SK-N-SH treated with all-trans-retinoic acid at 6 μM for 48 hours (cell line): ENCODE data around the gene NUP210.
"Not testable (repeated sequence)": the region's sequence is repeated elsewhere in the genome, so short reads cannot be mapped to it uniquely, and the experiment has no call there.

Experiments used
- ATAC-seq: fragments of 200-7000 bp; cut with Tn5 transposase; 3 replicates; pipeline ENCODE4 v1.9.1; 2020; ENCODE audit warnings: mild to moderate bottlenecking, moderate library complexity
- ARNTL ChIP-seq: fragments of 450-650 bp; formaldehyde crosslinking; IDR thresholded peaks from 2 replicates; pipeline ENCODE4 v1.5.0; 2020; ENCODE audit warnings: low read depth, mild to moderate bottlenecking, moderate library complexity, borderline replicate concordance
- BACH2 ChIP-seq: fragments of 250-450 bp; sonication (Bioruptor Pico); IDR thresholded peaks from 2 replicates; pipeline ENCODE4 v1.9.0; 2021; ENCODE audit warnings: mild to moderate bottlenecking, borderline replicate concordance
- CSDC2 ChIP-seq: fragments of 250-450 bp; sonication (Bioruptor Pico); IDR thresholded peaks from 2 replicates; pipeline ENCODE4 v1.5.0; 2020; ENCODE audit warnings: mild to moderate bottlenecking, moderate library complexity
- ESRRG ChIP-seq: fragments of 250-450 bp; sonication (Bioruptor Pico); IDR thresholded peaks from 2 replicates; pipeline ENCODE4 v1.6.1; 2021; ENCODE audit warnings: mild to moderate bottlenecking
- GLIS3 ChIP-seq: fragments of 250-450 bp; sonication (Bioruptor Pico); IDR thresholded peaks from 2 replicates; pipeline ENCODE4 v1.5.0; 2020; ENCODE audit warnings: mild to moderate bottlenecking, moderate library complexity
- ISL1 ChIP-seq: fragments of 250-450 bp; sonication (Bioruptor Pico); IDR thresholded peaks from 2 replicates; pipeline ENCODE4 v2.1.2; 2022; ENCODE audit warnings: mild to moderate bottlenecking, moderate library complexity
- OSR1 ChIP-seq: fragments of 250-450 bp; sonication (Bioruptor Pico); IDR thresholded peaks from 2 replicates; pipeline ENCODE4 v1.8.0; 2022; ENCODE audit warnings: moderate library complexity, mild to moderate bottlenecking, inconsistent platforms
- PPARA ChIP-seq: fragments of 250-450 bp; sonication (Bioruptor Pico); IDR thresholded peaks from 2 replicates; pipeline ENCODE4 v1.5.0; 2020; ENCODE audit warnings: mild to moderate bottlenecking, borderline replicate concordance
- RARB ChIP-seq: fragments of 250-450 bp; sonication (Bioruptor Pico); IDR thresholded peaks from 2 replicates; pipeline ENCODE4 v1.8.0; 2021; ENCODE audit warnings: mild to moderate bottlenecking, moderate library complexity
- SNAI2 ChIP-seq: fragments of 250-450 bp; sonication (Bioruptor Pico); IDR thresholded peaks from 2 replicates; pipeline ENCODE4 v1.5.0; 2020; ENCODE audit warnings: mild to moderate bottlenecking, moderate library complexity
- TCF4 ChIP-seq: fragments of 250-450 bp; sonication (Bioruptor Pico); IDR thresholded peaks from 2 replicates; pipeline ENCODE4 v1.8.0; 2021; ENCODE audit warnings: mild to moderate bottlenecking, moderate library complexity, borderline replicate concordance
- TOX ChIP-seq: fragments of 250-450 bp; sonication (Bioruptor Pico); IDR thresholded peaks from 2 replicates; pipeline ENCODE4 v1.8.0; 2021; ENCODE audit warnings: mild to moderate bottlenecking, moderate library complexity, borderline replicate concordance
- TSHZ2 ChIP-seq: fragments of 250-450 bp; sonication (Bioruptor Pico); IDR thresholded peaks from 2 replicates; pipeline ENCODE4 v1.5.0; 2020; ENCODE audit warnings: mild to moderate bottlenecking, moderate library complexity
- ZC3H10 ChIP-seq: fragments of 250-450 bp; sonication (Bioruptor Pico); IDR thresholded peaks from 2 replicates; pipeline ENCODE4 v1.5.1; 2021; ENCODE audit warnings: mild to moderate bottlenecking, moderate library complexity
- ZFP3 ChIP-seq: fragments of 250-450 bp; sonication (Bioruptor Pico); IDR thresholded peaks from 2 replicates; pipeline ENCODE4 v1.5.0; 2020; ENCODE audit warnings: mild to moderate bottlenecking, moderate library complexity
- ZFP30 ChIP-seq: fragments of 450-650 bp; formaldehyde crosslinking; IDR thresholded peaks from 2 replicates; pipeline ENCODE4 v1.5.0; 2022; ENCODE audit warnings: mild to moderate bottlenecking, moderate library complexity
- ZNF565 ChIP-seq: fragments of 450-650 bp; formaldehyde crosslinking; conservative IDR thresholded peaks from 2 replicates; pipeline ENCODE4 v1.5.0; 2020; ENCODE audit warnings: low read depth, mild to moderate bottlenecking, moderate library complexity
- ZNF70 ChIP-seq: fragments of 450-650 bp; formaldehyde crosslinking; IDR thresholded peaks from 2 replicates; pipeline ENCODE4 v1.5.0; 2020; ENCODE audit warnings: mild to moderate bottlenecking, moderate library complexity
- ZNF8 ChIP-seq: fragments of 450-650 bp; formaldehyde crosslinking; IDR thresholded peaks from 2 replicates; pipeline ENCODE4 v1.5.0; 2020; ENCODE audit warnings: mild to moderate bottlenecking, moderate library complexity
- TF ChIP-seq, protein P1 (sequence below): fragments of 250-450 bp; sonication (Bioruptor Pico); IDR thresholded peaks from 2 replicates; pipeline ENCODE4 v1.8.0; 2020; ENCODE audit warnings: mild to moderate bottlenecking, moderate library complexity, borderline replicate concordance
- TF ChIP-seq, protein P2 (sequence below): fragments of 250-450 bp; sonication (Bioruptor Pico); IDR thresholded peaks from 2 replicates; pipeline ENCODE4 v1.8.0; 2021; ENCODE audit warnings: low read depth, mild to moderate bottlenecking, moderate library complexity, borderline replicate concordance
- TF ChIP-seq, protein P3 (sequence below): fragments of 250-450 bp; sonication (Bioruptor Pico); IDR thresholded peaks from 2 replicates; pipeline ENCODE4 v1.5.1; 2021; ENCODE audit warnings: mild to moderate bottlenecking, moderate library complexity

The NUP210 gene

DNA sequence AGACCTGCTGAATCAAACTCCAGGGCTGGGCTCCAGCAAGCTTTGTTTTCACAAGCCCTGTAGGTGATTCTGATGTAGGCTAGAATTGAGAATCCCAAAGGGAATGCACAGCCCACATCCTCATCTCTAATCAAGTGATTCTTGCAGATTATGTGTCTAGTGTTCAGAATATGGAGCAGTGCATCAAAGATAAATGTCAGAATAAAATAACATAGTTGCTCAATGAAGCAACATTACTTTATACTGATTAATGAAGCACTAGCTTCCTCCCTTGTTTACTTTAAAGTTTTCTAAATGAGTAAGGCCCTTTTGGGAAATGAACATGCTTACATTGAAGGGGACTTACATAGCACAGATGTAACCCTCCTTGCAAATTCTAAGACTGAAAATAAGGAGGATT, 39.2 kb downstream of the NUP210 start (continued):
- TF ChIP-seq, protein P1, sequence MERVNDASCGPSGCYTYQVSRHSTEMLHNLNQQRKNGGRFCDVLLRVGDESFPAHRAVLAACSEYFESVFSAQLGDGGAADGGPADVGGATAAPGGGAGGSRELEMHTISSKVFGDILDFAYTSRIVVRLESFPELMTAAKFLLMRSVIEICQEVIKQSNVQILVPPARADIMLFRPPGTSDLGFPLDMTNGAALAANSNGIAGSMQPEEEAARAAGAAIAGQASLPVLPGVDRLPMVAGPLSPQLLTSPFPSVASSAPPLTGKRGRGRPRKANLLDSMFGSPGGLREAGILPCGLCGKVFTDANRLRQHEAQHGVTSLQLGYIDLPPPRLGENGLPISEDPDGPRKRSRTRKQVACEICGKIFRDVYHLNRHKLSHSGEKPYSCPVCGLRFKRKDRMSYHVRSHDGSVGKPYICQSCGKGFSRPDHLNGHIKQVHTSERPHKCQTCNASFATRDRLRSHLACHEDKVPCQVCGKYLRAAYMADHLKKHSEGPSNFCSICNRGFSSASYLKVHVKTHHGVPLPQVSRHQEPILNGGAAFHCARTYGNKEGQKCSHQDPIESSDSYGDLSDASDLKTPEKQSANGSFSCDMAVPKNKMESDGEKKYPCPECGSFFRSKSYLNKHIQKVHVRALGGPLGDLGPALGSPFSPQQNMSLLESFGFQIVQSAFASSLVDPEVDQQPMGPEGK: no peak

DNA sequence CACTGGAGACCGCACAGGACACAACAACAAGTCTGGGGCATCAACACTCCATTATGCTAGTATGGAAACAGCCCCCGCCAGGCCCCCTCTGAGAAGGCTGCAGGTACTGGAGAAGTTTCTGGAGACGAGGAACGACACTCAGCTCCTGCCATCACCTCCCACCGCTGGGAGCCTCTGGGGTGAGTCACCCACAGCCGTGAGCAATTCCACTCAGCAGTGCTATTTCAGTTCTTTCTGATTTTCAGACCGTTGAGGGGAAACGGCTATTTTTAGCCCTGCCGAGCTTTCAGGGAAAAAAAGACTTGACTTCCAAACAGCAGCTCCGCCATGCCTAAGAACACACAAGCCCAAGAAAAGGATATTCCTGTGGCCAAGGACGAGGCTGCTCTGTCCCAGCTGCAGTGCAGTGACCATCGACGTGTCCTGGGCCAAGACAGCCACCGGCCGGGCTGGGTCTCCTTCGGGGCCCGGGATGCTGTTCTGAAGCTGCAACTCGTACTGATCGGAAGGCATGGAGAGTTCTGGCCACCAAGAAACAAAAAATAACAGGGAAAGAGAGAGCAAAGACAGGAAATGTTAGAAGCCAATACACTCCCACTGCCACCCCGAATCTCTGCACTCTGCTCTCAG, 40.8 kb downstream of the NUP210 start:
- peak; percentile 92 for ATAC-seq
- TF ChIP-seq ZNF565 (CRISPR knock-in tag): no peak
- TF ChIP-seq TCF4 (CRISPR knock-in tag): no peak
- no peak for TF ChIP-seq ZNF70 (CRISPR knock-in tag)
- TF ChIP-seq ZC3H10 (CRISPR knock-in tag): no peak
- no peak for TF ChIP-seq PPARA (CRISPR knock-in tag)
- no peak for TF ChIP-seq ISL1 (CRISPR knock-in tag)
- TF ChIP-seq TOX (CRISPR knock-in tag): no peak
- TF ChIP-seq ZNF8: no peak
- no peak for TF ChIP-seq ZFP3 (CRISPR knock-in tag)
- TF ChIP-seq, protein P2, sequence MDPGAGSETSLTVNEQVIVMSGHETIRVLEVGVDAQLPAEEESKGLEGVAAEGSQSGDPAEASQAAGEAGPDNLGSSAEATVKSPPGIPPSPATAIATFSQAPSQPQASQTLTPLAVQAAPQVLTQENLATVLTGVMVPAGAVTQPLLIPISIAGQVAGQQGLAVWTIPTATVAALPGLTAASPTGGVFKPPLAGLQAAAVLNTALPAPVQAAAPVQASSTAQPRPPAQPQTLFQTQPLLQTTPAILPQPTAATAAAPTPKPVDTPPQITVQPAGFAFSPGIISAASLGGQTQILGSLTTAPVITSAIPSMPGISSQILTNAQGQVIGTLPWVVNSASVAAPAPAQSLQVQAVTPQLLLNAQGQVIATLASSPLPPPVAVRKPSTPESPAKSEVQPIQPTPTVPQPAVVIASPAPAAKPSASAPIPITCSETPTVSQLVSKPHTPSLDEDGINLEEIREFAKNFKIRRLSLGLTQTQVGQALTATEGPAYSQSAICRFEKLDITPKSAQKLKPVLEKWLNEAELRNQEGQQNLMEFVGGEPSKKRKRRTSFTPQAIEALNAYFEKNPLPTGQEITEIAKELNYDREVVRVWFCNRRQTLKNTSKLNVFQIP: no peak
- no peak for TF ChIP-seq CSDC2 (CRISPR knock-in tag)
- TF ChIP-seq TSHZ2 (CRISPR knock-in tag): no peak
- no peak for TF ChIP-seq SNAI2 (CRISPR knock-in tag)
- no peak for TF ChIP-seq BACH2 (CRISPR knock-in tag)
- TF ChIP-seq ZFP30 (CRISPR knock-in tag): no peak
- no peak for TF ChIP-seq ARNTL
- no peak for TF ChIP-seq ESRRG
- no peak for TF ChIP-seq RARB
- TF ChIP-seq, protein P3, sequence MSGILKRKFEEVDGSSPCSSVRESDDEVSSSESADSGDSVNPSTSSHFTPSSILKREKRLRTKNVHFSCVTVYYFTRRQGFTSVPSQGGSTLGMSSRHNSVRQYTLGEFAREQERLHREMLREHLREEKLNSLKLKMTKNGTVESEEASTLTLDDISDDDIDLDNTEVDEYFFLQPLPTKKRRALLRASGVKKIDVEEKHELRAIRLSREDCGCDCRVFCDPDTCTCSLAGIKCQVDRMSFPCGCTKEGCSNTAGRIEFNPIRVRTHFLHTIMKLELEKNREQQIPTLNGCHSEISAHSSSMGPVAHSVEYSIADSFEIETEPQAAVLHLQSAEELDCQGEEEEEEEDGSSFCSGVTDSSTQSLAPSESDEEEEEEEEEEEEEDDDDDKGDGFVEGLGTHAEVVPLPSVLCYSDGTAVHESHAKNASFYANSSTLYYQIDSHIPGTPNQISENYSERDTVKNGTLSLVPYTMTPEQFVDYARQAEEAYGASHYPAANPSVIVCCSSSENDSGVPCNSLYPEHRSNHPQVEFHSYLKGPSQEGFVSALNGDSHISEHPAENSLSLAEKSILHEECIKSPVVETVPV (CRISPR knock-in tag): no peak

- no peak for TF ChIP-seq ZNF565 (CRISPR knock-in tag)
- TF ChIP-seq, protein P2: no peak
- TF ChIP-seq, protein P3 (CRISPR knock-in tag): no peak
- no peak for TF ChIP-seq ZNF70 (CRISPR knock-in tag)
- no peak for TF ChIP-seq OSR1
- TF ChIP-seq ZFP30 (CRISPR knock-in tag): no peak
- no peak for TF ChIP-seq CSDC2 (CRISPR knock-in tag)
- TF ChIP-seq ISL1 (CRISPR knock-in tag): no peak
- no peak for TF ChIP-seq BACH2 (CRISPR knock-in tag)
- TF ChIP-seq, protein P1: no peak
- TF ChIP-seq GLIS3 (CRISPR knock-in tag): no peak
- no peak for TF ChIP-seq SNAI2 (CRISPR knock-in tag)
- TF ChIP-seq TOX (CRISPR knock-in tag): no peak
- TF ChIP-seq ESRRG: no peak
- peak; percentile 33; the same call in 2 of the 3 replicates for ATAC-seq
Measured at GRCh38 chr3:13378155-13378554, 42.0 kb downstream of the NUP210 start.

- not testable (repeated sequence) for ATAC-seq
Measured at GRCh38 chr3:13377741-13378140, 42.4 kb downstream of the NUP210 start.
